GM18867 (cell line): ENCODE data around the gene DNAH14.

Source experiments
- ATAC-seq: cut with Tn5 transposase; IDR thresholded peaks from one replicate; pipeline ENCODE4 v1.9.1; 2021; ENCODE audit warnings: mild to moderate bottlenecking, moderate library complexity; ENCODE audit not compliant: unreplicated experiment

Gene DNAH14

DNA sequence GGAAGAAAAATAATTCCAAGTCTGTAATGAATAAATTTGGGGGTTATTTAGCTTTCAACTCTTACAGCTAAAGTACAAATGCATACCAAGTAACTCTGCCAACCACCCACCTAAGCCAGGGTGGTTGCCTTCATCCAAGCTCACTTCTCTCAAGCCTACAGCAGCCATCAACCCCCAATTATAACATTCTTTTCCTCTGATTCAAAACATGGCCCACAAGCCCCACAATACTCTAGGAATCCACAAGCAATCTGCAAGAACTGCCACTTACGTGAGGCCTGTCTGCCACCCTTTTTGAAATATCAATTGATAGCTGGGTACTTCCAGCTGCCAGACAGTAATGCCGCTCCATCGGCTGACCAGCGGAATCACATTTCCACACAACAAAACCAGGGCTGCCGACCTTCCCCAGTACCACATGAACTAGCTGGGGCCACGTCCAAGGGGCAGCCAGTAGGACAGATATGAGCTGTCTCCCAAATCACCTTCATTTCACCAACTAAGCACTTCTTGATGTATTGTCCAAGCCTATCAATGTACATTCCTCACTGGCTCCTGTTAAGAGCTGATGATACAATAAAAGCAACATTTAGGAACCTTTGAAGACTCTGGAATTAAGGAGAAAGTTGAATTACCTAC is 495.2 kb downstream of the DNAH14 start:
- no peak for ATAC-seq

DNA sequence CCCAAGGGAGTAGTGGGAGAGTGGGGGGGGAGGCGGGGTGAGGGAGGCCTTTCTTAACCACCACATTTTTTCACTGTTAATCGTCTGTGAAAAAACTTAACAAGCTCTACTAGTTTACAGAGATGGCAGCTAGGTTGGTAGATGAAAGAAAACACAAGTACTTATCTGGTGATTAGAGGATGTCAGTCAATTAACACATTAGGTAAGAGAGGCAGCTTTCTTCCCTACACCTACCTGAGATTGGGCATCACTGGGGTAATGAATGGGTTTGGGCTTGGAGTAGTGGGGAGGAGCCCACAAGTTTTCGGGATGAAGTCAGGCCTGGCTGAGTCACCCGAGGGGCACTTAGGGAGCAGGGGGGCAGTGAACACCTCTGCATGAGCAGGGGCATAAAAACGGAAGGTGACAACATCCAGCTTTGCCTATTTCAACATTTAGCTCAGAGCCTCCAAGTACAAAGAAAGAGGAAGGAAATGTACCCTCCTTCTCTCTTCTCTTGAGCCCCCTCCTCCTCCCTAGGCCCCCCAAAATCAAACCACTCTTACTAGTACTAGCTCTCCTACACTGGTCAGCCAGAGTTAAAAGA is 495.8 kb downstream of the DNAH14 start:
- no peak for ATAC-seq

DNA sequence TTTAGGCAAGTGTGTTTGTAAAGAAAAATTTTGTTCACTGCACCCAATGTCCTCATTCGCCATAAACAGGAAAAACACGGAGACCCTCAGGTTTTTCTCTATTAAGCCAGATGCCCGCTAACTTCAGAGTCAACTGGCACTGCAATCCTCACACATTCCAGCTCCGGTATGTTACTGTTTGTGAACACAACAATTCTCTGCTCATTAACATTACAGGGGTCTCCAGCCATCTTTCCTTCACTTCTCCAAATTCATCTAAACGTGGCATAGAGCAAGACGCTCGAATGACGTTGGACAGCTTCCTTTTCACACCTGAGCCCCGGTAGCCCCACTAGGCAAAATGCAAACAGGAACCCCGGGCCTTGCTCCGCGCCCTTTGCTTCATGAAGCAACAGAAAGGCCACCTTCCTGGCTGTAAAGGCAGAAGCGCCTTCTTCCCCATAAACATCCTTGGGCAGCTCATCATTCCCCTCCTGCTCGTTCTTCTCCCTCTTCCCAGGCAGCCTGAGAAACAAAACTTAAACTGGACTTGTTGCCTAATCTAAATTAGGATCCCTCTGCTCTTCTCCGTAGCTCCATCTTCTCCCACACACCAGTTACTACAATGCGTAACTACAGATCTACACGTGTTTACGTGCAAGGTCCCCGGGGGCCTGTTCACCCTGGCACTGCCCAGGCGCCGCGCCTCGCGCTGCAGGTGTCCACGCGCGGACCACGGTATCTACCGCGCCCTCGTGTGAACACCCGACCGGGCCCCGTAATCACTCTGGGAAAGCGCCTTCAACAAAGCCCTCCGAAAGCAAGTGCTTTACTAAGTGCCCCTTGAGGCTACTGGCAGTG is 497.1 kb downstream of the DNAH14 start:
- no peak for ATAC-seq

DNA sequence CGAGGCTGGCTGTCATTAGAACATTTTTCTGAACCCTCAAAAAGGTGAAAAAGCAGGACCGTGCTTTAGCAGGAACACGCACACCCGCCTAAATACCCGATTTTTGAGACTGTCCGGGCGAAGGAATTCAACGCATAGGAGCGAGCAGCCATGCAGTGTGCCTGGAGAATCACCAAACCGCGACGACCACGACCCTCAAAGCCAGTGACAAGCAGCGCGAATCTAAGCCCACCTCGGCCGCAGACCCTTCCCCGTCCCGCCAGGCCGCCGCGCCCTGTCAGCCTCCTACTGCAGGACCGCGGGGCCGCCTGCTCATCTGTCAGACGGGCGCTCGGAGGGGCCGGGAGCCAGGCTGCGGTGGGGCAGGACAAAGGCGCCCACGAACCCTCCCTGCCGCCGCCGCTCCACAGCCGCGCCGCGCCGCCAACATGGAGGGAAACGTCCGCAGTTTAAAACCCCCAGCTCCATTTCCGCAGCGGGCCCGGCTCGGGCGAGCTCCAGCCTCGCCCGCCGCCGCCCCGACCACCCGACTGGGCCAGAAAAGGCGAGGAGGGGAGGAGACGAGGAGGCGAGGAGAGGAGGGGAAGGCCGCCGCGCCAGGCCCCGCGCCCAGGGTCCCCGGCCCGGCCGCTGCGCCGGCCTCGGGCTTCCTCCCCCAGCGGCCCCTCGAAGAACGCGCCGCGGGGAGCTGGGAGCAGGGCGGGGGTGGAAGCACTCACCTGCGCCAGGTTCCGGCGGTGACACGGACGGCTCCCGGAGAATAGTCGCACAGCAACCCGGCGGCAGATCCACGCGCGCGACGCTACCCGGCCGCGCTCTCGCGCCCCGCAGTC is 498.0 kb downstream of the DNAH14 start, which contains the start of gene LBR:
Gene LBR (minus strand): TSS at position 804 of the 833 bp plus-strand sequence. CDS start 3,963 bp downstream, outside the sequence.
- ATAC-seq, result peak; percentile 38

DNA sequence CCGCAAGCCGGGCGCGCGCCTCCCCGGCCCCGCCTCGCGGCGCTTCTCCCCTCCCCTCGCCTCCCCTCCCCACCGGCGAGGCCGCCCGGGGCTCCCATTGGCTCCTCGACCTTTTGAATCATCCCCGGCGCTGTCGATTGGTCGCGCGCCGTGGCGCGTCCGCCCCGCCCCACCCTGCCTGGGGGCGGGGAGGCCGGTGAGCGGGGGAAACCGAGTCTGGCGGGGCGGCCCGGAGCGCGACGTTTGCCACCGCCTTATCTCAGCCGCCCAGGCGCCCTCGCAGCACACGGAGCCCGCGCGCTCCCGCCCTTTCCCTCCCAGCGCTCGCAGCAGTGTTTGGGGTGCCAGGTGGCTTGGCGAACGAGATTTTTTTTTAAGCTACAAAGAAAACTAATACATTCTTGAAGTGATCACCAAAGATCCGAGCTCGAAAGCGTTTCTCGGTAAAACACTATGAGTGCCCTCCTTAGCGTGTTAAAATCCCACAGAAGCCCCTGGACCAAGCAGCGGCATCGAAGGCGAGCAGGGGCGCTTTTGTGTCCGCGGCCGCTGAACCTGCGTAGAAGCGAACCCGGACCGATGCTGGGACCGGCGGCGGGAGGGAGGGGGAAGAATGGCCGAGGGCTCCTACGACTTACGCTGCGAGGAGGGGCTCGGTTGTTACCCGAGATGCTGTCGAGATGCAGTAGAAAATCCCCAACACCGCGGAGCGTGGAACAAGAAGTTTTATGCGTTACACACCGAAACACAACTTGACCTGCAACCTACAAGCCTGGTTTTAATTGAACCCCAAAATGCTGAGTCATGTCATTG is 498.8 kb downstream of the DNAH14 start:
- peak; percentile 89 for ATAC-seq

DNA sequence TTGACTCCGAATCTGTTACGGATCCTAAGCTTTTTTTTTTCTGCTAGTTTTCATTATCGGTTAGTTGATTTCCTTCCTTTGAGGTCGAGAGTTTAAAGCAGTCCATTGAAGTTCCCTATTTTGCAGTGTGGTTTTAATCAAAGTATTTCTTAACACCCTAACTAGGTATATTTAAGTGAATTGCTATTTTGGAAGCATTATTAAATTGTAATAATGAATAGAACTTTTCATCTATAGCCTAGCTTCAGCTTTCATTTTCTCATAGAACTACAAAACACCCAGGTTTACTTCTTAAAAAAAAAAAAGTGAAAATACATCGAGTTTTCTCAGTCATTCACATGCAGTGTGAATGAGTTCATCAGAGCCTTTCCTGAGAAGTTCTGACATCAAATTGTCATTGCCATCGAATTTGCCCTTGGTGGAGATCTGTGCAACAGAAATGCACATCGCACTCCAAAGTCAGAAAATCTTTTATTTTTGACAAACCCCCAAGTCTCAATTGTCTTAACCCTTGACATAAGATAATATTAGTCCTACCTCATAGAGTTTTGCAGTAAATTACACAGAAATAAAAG is 499.5 kb downstream of the DNAH14 start:
- no peak for ATAC-seq

DNA sequence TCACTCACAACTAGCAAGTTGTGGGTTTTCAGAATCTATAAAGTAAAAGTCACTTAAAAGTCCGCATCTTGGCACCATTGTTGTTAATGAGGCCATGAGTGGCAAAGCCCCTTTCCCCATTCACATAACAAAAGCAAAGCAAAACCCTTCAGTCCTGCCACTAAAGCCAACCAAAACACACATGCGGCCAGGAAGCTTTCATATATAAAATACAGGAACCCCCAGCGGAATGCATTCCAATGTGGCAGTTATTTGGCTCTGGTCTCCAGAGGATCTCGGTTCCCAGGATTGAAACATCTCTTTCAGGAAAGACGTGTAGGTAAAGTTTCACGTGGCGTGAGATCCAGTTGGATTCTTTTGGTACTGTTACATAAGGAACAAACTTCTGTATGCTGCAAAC is 500.8 kb downstream of the DNAH14 start:
- no peak for ATAC-seq

DNA sequence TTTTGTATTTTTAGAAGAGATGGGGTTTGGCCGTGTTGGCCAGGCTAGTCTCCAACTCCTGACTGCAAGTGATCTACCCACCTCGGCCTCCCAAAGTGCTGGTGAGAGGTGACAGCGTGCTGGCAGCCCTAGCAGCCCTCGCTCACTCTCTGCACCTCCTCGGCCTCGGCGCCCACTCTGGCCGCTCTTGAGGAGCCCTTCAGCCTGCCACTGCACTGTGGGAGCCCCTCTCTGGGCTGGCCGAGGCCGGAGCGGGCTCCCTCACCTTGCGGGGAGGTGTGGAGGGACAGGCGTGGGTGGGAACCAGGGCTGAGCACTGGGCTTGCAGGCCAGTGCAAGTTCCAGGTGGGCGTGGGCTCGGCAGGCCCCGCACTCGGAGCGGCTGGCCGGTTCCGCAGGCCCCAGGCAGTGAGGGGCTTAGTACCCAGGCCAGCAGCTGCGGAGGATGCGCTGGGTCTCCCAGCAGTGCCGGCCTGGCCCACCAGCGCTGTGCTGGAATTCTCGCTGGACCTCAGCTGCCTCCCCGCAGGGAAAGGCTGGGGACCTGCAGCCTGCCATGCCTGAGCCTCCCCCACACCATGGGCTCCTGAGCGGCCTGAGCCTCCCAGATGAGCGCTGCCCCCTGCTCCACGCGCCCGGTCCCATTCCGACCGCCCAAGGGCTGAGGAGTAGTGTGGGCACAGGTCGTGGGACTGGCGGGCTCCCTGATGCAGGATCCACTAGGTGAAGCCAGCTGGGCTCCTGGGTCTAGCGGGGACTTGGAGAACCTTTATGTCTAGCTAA is 501.8 kb downstream of the DNAH14 start:
- no peak for ATAC-seq

DNA sequence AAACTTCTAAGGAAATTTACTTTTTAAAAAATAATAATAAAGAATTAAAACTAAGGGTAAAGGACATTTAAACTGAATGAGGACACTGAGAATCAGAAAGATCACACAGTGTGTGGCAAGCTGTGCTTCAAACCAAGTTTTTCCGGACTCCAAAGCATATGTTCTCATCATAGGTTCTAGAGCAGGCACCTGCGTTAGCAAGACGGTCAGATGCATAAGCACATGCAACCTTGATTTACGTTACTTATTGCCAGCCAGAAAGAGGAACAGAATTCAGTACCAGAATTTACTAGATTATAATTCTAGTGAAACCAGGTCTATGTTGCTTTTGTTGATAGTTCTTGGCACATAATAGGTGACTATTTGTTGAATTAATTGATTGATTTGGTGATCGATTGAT is 504.6 kb downstream of the DNAH14 start:
- no peak for ATAC-seq

DNA sequence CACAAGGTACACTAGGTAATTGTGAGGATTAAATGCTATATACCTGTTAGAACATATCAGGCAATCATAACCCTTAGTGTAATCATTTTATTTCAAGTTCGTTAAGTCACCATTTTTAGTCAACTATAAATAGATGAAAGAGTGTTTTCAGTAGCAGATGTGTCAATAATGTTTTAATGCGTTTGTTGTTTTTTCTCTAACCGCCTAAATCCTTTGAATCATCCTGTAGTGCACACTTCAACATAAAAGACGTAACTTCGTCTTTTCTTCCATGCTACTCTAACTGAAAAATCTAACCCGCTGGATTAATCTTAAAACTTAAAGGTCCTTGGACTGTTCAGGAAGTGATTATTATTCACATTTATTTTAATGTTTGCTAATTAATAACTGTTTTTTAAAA is 505.6 kb downstream of the DNAH14 start:
- no peak for ATAC-seq

DNA sequence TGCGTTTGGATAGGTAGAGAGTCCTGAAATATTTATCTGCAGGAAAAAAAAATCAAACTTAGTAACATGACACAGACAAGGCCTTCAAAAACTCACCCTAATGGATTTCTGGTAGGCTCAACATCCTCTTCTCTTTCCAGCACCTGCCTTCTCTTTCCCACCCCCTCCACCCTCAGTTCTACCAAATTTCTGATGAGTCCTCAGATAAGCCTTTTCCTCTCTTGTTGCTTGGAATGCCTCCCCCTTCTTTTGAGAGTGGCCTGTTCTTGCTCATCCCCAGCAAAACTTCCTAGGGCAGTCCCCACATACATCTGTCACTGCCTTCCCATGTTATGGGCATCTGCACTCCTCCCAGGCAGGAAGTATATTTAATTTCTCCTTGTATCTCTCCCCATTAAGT is 506.0 kb downstream of the DNAH14 start:
- no peak for ATAC-seq

DNA sequence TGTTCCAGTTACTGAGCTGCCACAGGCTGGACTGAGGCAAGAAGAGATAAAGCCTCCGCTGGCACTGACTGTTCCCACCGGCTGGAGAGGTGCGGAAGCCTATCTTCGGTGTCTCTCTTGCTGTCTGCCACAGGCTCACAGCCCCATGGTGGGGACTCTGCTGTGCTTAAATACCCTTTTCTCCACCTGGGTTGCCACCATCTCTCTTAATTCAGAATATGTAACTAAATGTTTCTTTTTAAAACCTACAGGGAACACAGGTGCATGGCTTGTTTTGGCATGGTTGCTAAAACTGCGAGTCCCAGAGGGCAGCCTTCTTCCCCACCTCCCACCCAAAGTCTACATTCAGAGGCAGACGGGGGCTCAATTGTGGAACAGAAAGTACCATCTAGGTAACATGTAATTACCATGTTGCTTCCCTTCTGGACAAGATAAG is 506.5 kb downstream of the DNAH14 start:
- peak; percentile 59 for ATAC-seq

DNA sequence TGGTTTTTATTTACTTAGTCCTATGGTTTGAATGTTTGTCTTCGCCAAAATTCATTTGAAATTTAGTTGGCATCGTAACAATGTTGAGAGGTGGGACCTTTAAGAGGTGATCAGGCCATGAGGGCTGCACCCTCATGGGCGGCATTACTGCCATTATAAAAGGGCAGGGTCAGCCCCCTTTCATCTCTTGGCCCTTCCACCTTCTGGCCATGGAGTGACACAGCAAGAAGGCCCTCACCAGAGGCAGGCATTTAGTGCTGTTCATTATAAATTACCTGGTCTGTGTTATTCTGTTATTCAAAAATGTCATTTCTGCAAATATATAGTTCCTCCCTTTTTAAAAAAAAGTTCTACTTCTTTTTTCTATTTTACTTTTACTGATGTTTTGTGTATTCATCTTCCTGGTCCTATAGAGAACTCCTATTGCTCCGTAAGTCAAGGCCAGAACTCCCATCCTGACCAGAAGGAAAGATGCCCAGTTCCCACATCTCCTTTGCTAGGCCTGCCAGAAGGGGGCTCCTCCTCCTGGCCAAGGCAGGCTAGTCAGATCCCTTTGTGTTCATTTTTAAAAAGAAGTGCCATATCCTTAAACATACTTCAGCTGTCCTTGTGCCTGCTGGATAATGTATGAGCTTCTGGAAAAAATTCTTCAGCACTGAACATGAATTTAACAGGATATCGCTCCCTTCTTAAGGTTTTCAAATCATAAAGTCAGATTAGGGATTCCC is 508.4 kb downstream of the DNAH14 start:
- ATAC-seq, result no peak

DNA sequence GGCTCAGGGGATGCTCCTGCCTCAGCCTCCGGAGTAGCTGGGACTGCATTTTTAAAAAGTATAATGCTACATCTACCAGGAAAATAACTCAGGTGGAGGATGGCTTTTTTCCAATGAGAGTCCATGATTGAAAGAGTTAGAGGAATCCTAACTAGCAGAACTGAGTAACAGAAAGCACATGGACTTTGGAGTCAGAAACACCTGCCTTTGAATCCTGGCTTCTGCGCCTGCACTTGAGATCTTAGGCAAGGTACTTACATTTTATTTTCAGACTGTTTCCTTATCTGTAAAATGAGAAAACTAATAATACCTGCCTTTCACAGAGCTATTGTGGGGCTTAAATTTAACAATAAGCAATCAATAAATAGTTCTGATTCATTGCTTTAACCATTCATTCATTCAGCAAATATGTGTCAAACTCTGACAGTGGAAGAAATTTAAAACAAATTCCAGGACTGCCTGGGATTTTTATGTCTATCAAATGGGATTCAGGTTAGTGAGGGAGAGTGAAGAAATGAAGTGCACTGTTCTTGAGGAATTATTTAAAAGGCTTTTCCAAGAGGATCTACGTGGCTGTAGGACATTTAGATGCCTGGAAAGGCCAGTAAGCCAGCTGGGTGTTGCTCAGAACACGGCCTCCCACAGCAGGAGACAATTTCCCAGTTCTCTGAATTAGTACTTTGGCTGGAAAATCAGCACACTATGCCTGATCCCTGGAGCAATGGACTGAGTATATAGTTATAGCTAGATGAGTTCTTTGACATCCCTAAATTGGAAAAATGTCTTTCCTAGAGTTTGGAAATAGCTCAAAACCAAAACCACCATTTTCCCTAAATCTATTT is 511.1 kb downstream of the DNAH14 start:
- ATAC-seq, result no peak

DNA sequence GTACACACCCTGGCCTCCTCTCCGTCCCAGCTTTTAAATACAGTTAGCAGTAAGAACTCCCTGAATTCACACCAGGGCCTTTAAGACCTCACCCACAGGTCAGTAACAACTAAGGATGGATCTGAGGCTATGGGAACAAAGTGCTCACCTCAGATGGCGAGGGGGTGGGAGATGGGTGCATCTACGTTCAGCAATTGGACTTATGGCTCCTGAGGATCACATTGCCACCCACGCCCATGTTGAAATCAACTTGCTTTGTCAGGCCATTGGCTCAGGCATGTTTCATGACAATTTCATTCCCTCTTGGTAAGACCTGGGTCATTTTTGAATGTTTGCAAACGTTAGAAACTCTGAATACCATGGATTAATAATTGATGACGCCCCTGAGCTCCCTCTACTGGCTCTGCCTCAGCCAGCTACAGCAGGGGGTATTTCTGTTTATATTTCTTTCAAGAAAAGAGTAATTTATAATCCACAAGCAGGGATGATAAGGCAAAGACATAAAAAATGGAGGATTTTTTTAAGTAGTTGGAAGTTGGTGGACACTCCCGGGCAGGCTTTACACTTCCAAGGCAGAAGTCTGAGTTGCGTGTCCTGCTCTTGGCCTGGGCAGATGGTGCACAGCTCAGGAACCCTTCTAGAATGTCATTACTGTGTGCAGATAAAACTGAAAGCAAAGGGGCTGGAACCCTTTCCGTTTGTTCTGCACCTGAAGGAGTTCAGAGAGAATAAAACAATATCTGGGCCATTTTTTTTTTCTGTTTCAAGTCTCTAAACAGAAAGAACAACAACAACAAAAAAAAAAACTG is 512.0 kb downstream of the DNAH14 start:
- peak; percentile 27 for ATAC-seq

DNA sequence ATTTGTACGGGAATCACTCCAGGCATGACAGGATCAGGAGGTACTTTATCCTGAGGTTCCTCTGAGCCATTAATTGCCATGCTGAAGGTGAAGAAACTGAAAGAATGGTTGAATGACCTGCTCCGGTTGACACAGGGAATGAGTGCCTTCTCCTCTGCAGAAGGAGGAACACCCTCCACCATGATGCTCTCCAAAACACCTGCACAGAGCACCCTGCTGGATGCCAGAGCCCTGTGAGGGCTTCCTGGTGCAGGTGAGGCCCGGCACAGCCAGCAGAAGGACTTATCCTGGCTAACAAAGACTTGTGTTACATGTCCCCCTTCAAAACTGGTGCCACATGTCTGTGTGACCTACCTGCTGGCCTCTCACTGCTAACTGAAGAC is 512.6 kb downstream of the DNAH14 start:
- no peak for ATAC-seq
